Measurements from ENCODE around the gene BTBD19. TPM values are rescaled to one million over a fixed set of nuclear protein-coding genes. Genes with fewer than 3 reads are reported as not detected.
A peak's percentile ranks its signal among the peaks of the same experiment; 100 is the strongest.

The BTBD19 gene
- total and polyA plus RNA-seq, 2 of the 8 experiments (the other 6 are each of a cell fraction or from before 2014, with no cell fraction given) = 1.1 TPM

- Histone ChIP-seq H3K4me2 (ENCODE audit: insufficient read depth in 1 of 2, low read depth in 2 of 2, low read length in 2 of 2) (no peak overlapping the region), H3K9me3 (ENCODE audit: insufficient read depth in 2 of 2, low read depth in 1 of 2, low read length in 1 of 2) (no peaks in the 10 kb centered on the region), H2BK5ac (ENCODE audit: low read depth, low read length) (0 out of 2 replicates have a peak overlapping the region, but pooled peaks have one; percentile 44), H3K79me2 (ENCODE audit: control insufficient read depth in 1 of 2, insufficient read depth in 2 of 2, low read length in 2 of 2) (no peaks in the 10 kb centered on the region), H3K23ac (ENCODE audit: insufficient read length) (no peak overlapping the region), H2BK120ac (replicated peaks; ENCODE audit: low read depth, low read length) (no peak overlapping the region), H3K18ac (ENCODE audit: extremely low read depth, low read length) (no peak overlapping the region), H4K5ac (ENCODE audit: insufficient read length, low read depth, low read length) (no peak overlapping the region), H3K36me3 (ENCODE audit: control insufficient read depth in 2 of 4, insufficient read depth in 4 of 4, low read length in 3 of 4) (no peaks in the 10 kb centered on the region), H3K4me3 (ENCODE audit: extremely low read depth in 1 of 4, insufficient read depth in 2 of 4, low read depth in 3 of 4, low read length in 4 of 4) (no peak overlapping the region), H3K79me1 (ENCODE audit: low read depth, low read length) (no peaks in the 10 kb centered on the region), H3K27me3 (replicated peaks in 1 of 4; ENCODE audit: control insufficient read depth in 3 of 4, extremely low read depth in 1 of 4, insufficient read depth in 3 of 4, low read length in 3 of 4) (no peaks in the 10 kb centered on the region), H2AFZ (ENCODE audit: low read length) (no peak overlapping the region), H4K91ac (replicated peaks; ENCODE audit: insufficient read length, low read length) (peak overlapping the region; percentile 65), H3K9ac (replicated peaks in 1 of 4; ENCODE audit: extremely low read depth in 1 of 4, low read depth in 3 of 4, low read length in 3 of 4) (no peak overlapping the region), H2BK20ac (ENCODE audit: low read length) (no peak overlapping the region; the same call in 1 of the 2 replicates), H3K27ac (ENCODE audit: low read depth, low read length) (no peak overlapping the region), H3K14ac (ENCODE audit: insufficient read length) (no peak overlapping the region), H3K4ac (replicated peaks; ENCODE audit: insufficient read length, low read depth, low read length) (peak overlapping the region; percentile 78), H4K20me1 (replicated peaks in 1 of 2; ENCODE audit: control insufficient read depth in 1 of 2, insufficient read depth in 2 of 2, low read length in 2 of 2) (no peaks in the 10 kb centered on the region), H2BK12ac (ENCODE audit: low read depth, low read length) (peak overlapping the region; percentile 12; the same call in 1 of the 2 replicates), H3K23me2 (ENCODE audit: low read depth, low read length) (no peaks in the 10 kb centered on the region), H3K56ac (replicated peaks; ENCODE audit: insufficient read length, low read depth, low read length) (no peak overlapping the region), H2AK5ac (ENCODE audit: low read depth, low read length) (peak overlapping the region; percentile 26; the same call in 1 of the 2 replicates), H2BK15ac (ENCODE audit: low read length) (peak overlapping the region; percentile 18; the same call in 1 of the 2 replicates), H3K4me1 (replicated peaks in 1 of 4; ENCODE audit: control insufficient read depth in 3 of 4, insufficient read depth in 4 of 4, low read length in 3 of 4) (peaks cover 0 to 12% (median 4%) of the 10 kb centered on the region in 4 experiments; a peak in 6 of 7 replicates), H4K8ac (ENCODE audit: extremely low read depth, insufficient read depth, low read length) (peak overlapping the region; percentile 68; the same call in 1 of the 2 replicates)
- CTCF ChIA-PET (ENCODE audit: partially characterized antibody) = interaction anchor here (0.6 to 5.9 kb wide), 21 partner anchors 8 to 185 kb away, joined by 3 to 36 read pairs (median 5); partner anchors contain the start of genes BEST4, BTBD19, DYNLT4 and HECTD3
- no peak for TF ChIP-seq CHD2 (IDR thresholded peaks at IDR 0.05; ENCODE audit: low read length)
- peak; percentile 42 to 54 (median 53) for TF ChIP-seq CTCF (IDR thresholded peaks at IDR 0.05; ENCODE audit: control extremely low read depth in 1 of 3, insufficient read depth in 1 of 3, low read depth in 1 of 3, low read length in 3 of 3)
- peak; percentile 21 to 38; a peak in 2 of 4 replicates for TF ChIP-seq RAD21 (IDR thresholded peaks at IDR 0.05 in 1 of 2, conservative IDR thresholded peaks at IDR 0.05 in 1 of 2; ENCODE audit: low read depth in 2 of 2, low read length in 2 of 2)
- FAIRE-seq (no peak), DNase-seq (ENCODE audit: low read depth in 1 of 2, low spot score in 2 of 2) (peak in 1 of 2 experiments; percentile 71)
- POLR2A ChIA-PET (ENCODE audit: partially characterized antibody) = interaction anchor here (0.8 to 16.6 kb wide), 11 partner anchors 7 to 513 kb away, joined by 3 to 547 read pairs (median 4); partner anchors contain the start of genes BTBD19, DYNLT4, HPDL and MUTYH
- WGBS, 2 experiments (ENCODE audit: extremely low coverage in 1 of 2, insufficient coverage in 1 of 2, insufficient read length in 1 of 2, insufficient replicate concordance in 2 of 2, low coverage in 1 of 2, low lambda C conversion rate in 2 of 2, missing lambda C conversion rate in 1 of 2) = 88% methylated on average over 27 of the region's 28 CpGs; no CpG with 5 or more reads in 1 of the 2 experiments
Observed at GRCh38 chr1:44827197-44828002, 19.1 kb downstream of the BTBD19 start.

Data from H1 (cell line).